Hepatocyte (in vitro differentiated cells): Measurements from ENCODE around the gene MYBPC1. TPM values are rescaled to one million over a fixed set of nuclear protein-coding genes. Genes with fewer than 3 reads are reported as not detected.
A peak's percentile ranks its signal among the peaks of the same experiment; 100 is the strongest.

Experiments
- DNase-seq: peaks from one replicate; pipeline ENCODE4 v3.0.0-alpha.2; 2016; ENCODE audit warnings: low spot score
- H2AFZ ChIP-seq: fragments of 200-600 bp; sonication (generic); 2 replicates; pipeline ENCODE4 v1.6.0; 2016; ENCODE audit warnings: antibody characterized with exemption, mild to moderate bottlenecking
- H3K27ac ChIP-seq: fragments of 200-600 bp; sonication (generic); 2 replicates; pipeline ENCODE4 v1.5.1; 2016; ENCODE audit warnings: mild to moderate bottlenecking
- H3K27me3 ChIP-seq: fragments of 200-600 bp; sonication (generic); 2 replicates; pipeline ENCODE4 v1.6.1; 2016
- H3K36me3 ChIP-seq: fragments of 200-600 bp; sonication (generic); replicated peaks from 2 replicates; pipeline ENCODE4 v1.5.1; 2016; ENCODE audit warnings: low read depth; ENCODE audit not compliant: insufficient read depth
- H3K4me1 ChIP-seq: fragments of 200-600 bp; sonication (generic); 2 replicates; pipeline ENCODE4 v1.5.1; 2016; ENCODE audit warnings: mild to moderate bottlenecking, moderate library complexity; ENCODE audit not compliant: insufficient read depth
- H3K4me2 ChIP-seq: fragments of 200-600 bp; sonication (generic); 2 replicates; pipeline ENCODE4 v1.6.0; 2016
- H3K4me3 ChIP-seq: fragments of 200-600 bp; sonication (generic); 2 replicates; pipeline ENCODE4 v1.5.1; 2016; ENCODE audit warnings: mild to moderate bottlenecking
- H3K79me2 ChIP-seq: fragments of 200-600 bp; sonication (generic); 2 replicates; pipeline ENCODE4 v1.6.0; 2017; ENCODE audit warnings: mild to moderate bottlenecking
- H3K9me2 ChIP-seq: fragments of 200-600 bp; sonication (generic); replicated peaks from 2 replicates; pipeline ENCODE4 v1.6.0; 2017; ENCODE audit warnings: mild to moderate bottlenecking; ENCODE audit not compliant: insufficient read depth
- H3K9me3 ChIP-seq: fragments of 200-600 bp; sonication (generic); 2 replicates; pipeline ENCODE4 v1.5.1; 2016; ENCODE audit warnings: low read depth, mild to moderate bottlenecking
- H4K20me1 ChIP-seq: fragments of 200-600 bp; sonication (generic); 2 replicates; pipeline ENCODE4 v1.6.0; 2016; ENCODE audit warnings: mild to moderate bottlenecking; ENCODE audit not compliant: insufficient read depth, poor library complexity, severe bottlenecking
- EZH2 ChIP-seq: fragments of 200-600 bp; sonication (generic); IDR thresholded peaks from 2 replicates; pipeline ENCODE4 v1.6.1; 2016; ENCODE audit warnings: antibody characterized with exemption, mild to moderate bottlenecking, borderline replicate concordance
- EZH2phosphoT487 ChIP-seq: fragments of 200-600 bp; sonication (generic); IDR thresholded peaks from one replicate; pipeline ENCODE4 v1.6.1; 2018; ENCODE audit warnings: antibody characterized with exemption, mild to moderate bottlenecking, low read depth, moderate library complexity; ENCODE audit not compliant: unreplicated experiment, severe bottlenecking
- WGBS: methylation state at CpG from one replicate; pipeline ENCODE4 v1.1.6; 2016; ENCODE audit warnings: low lambda C conversion rate; ENCODE audit errors: missing lambda C conversion rate; 5-methylcytosine and 5-hydroxymethylcytosine counted together
- polyA plus RNA-seq: library from polyadenylated mRNA; unstranded; fragments of >200 nt; fragmentation: Nextera tagmentation; extraction: Ambion mirVana; gene quantifications from 2 replicates; pipeline ENCODE4 v1.2.1, GENCODE V29; 2016
- total RNA-seq: library from RNA; depleted of rRNA; stranded (reverse); fragments of >200 nt; gene quantifications from 2 replicates; pipeline ENCODE4 v1.2.3, GENCODE V29; 2014
- TF ChIP-seq, protein P1 (sequence below): fragments of 200-600 bp; sonication (generic); IDR thresholded peaks from 2 replicates; pipeline ENCODE4 v1.5.1; 2016; ENCODE audit warnings: antibody characterized with exemption, mild to moderate bottlenecking; ENCODE audit not compliant: poor library complexity

Gene MYBPC1
- total and polyA plus RNA-seq, 2 experiments from 2014 or later, result 1.7 to 3.4 TPM

DNA sequence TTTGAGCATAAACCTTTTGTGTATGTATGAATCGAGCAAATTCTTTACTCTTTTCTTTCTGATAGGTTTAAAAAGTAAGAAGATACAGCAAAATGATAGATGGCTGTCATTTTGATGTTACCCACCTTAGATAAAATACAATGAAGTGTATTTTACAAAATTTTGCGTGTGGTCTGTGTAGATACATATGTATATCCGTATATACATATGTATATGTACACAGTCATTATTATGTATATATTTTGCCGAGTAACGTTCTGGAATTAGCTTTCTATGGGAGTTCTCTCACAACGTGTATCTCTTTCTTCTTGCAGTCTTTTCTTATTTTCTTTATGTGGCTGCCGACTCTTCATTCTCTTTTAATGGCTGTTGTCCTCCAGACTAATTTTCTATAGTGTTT is 70.2 kb downstream of the MYBPC1 start:
- WGBS, result 83% methylated on average over 7 of the region's 7 CpGs
- no peak for TF ChIP-seq EZH2
- TF ChIP-seq, protein P1, sequence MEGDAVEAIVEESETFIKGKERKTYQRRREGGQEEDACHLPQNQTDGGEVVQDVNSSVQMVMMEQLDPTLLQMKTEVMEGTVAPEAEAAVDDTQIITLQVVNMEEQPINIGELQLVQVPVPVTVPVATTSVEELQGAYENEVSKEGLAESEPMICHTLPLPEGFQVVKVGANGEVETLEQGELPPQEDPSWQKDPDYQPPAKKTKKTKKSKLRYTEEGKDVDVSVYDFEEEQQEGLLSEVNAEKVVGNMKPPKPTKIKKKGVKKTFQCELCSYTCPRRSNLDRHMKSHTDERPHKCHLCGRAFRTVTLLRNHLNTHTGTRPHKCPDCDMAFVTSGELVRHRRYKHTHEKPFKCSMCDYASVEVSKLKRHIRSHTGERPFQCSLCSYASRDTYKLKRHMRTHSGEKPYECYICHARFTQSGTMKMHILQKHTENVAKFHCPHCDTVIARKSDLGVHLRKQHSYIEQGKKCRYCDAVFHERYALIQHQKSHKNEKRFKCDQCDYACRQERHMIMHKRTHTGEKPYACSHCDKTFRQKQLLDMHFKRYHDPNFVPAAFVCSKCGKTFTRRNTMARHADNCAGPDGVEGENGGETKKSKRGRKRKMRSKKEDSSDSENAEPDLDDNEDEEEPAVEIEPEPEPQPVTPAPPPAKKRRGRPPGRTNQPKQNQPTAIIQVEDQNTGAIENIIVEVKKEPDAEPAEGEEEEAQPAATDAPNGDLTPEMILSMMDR, result no peak
- TF ChIP-seq EZH2phosphoT487, result no peak
- DNase-seq, result no peak
- H4K20me1 ChIP-seq, result no peaks in the 10 kb centered on the region
- H3K4me1 ChIP-seq, result no peaks in the 10 kb centered on the region
- no peak overlapping the region for H3K4me2 ChIP-seq
- no peak overlapping the region for H3K4me3 ChIP-seq
- no peaks in the 10 kb centered on the region for H3K36me3 ChIP-seq
- H3K9me2 ChIP-seq, result no peaks in the 10 kb centered on the region
- H3K9me3 ChIP-seq, result no peaks in the 10 kb centered on the region
- H3K27me3 ChIP-seq, result no peaks in the 10 kb centered on the region
- H3K79me2 ChIP-seq, result no peaks in the 10 kb centered on the region
- H3K27ac ChIP-seq, result no peak overlapping the region
- no peak overlapping the region for H2AFZ ChIP-seq

DNA sequence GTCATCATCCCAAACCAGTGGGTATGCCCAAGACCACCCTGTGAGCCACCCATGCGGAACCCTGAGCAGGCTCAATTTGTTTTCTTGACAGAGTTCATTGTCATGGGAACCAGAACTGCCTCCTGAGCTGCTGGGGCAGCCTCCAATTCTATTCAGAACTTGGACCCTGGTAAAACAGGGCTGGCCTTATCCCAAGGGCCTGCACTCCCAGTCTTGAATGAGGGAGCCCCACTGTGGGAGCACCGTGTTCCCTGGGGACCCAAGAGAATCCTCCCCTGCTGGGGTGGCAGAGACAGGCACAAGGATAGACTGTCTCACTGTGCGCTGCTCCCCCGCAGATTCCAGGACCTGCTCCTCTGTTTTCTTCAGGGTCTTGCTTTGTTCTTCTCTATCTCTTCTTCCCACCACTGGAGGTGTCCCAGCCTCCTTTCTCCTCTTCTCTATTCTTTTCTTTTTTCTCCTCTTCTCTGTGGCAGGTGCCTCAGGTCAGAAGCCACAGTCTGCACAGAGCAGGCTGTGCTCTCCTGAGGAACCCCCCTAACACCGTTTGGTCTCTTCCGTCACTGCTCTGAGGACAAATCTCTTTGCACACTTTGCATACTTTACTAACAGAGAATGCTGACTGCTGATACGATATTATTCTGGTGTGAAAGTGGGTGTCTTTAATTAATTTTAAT is 71.4 kb downstream of the MYBPC1 start:
- no peaks in the 10 kb centered on the region for H3K9me2 ChIP-seq
- H3K27ac ChIP-seq, result no peak overlapping the region
- no peaks in the 10 kb centered on the region for H3K27me3 ChIP-seq
- WGBS, result 88% methylated on average over 7 of the region's 7 CpGs
- no peak overlapping the region for H2AFZ ChIP-seq
- H3K4me3 ChIP-seq, result no peak overlapping the region
- TF ChIP-seq EZH2, result no peak
- no peaks in the 10 kb centered on the region for H4K20me1 ChIP-seq
- H3K4me1 ChIP-seq, result no peaks in the 10 kb centered on the region
- H3K79me2 ChIP-seq, result no peaks in the 10 kb centered on the region
- no peak overlapping the region for H3K4me2 ChIP-seq
- H3K9me3 ChIP-seq, result no peaks in the 10 kb centered on the region
- H3K36me3 ChIP-seq, result no peaks in the 10 kb centered on the region
- DNase-seq, result no peak

DNA sequence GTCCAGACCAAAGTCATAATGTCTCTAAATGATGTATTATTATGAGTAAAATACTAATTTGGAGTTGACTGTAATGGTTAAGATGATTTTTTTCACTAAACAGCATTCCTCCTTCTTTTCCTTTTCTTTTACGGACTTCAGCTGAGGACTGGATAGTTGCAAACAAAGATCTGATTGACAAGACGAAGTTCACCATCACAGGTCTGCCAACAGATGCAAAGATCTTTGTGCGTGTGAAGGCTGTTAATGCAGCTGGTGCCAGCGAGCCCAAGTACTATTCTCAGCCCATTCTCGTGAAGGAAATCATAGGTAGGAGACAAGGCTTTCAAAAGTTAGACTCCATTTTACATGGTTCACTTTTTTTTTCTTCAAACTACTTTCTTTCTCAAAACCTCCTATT is 72.8 kb downstream of the MYBPC1 start:
- TF ChIP-seq, protein P1, result no peak
- no peak for TF ChIP-seq EZH2
- TF ChIP-seq EZH2phosphoT487, result no peak
- no peaks in the 10 kb centered on the region for H3K27me3 ChIP-seq
- no peak overlapping the region for H3K4me2 ChIP-seq
- no peak for DNase-seq
- H4K20me1 ChIP-seq, result no peaks in the 10 kb centered on the region
- WGBS, result 83% methylated on average over 5 of the region's 5 CpGs
- no peaks in the 10 kb centered on the region for H3K4me1 ChIP-seq
- no peaks in the 10 kb centered on the region for H3K79me2 ChIP-seq
- H3K27ac ChIP-seq, result no peak overlapping the region
- no peaks in the 10 kb centered on the region for H3K36me3 ChIP-seq
- no peaks in the 10 kb centered on the region for H3K9me3 ChIP-seq
- H3K9me2 ChIP-seq, result no peaks in the 10 kb centered on the region
- H3K4me3 ChIP-seq, result no peak overlapping the region
- H2AFZ ChIP-seq, result no peak overlapping the region

DNA sequence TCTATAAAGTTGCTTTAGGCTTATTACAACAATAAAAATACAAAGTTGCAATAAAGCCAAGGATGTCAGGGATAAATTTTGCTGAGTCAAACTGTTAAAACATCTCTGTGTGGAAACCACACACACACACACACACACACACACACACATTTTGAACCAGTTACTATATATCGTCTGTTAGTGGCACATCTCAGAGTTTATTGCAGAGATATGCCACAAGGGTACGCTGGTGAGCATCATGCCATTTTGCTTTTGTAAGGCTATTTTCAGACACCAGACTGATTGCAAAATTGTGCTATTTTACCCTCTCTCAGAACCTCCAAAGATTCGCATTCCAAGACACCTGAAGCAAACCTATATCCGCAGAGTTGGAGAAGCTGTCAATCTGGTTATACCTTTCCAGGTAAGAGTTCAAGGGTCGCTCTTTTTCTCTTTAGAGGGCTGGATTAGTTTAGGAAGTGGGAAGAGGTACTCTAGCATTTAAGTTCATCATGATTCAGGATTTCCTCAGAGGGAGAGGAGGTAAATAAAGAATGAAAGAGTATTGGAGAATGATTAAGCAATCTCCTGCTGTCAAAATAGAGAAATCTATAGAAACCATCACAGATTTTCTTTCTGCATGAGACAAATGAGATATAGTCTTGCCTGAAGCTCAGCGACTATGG is 75.4 kb downstream of the MYBPC1 start:
- H3K4me3 ChIP-seq, result no peak overlapping the region
- DNase-seq, result peak; percentile 50
- H3K27me3 ChIP-seq, result no peaks in the 10 kb centered on the region
- H3K4me1 ChIP-seq, result no peaks in the 10 kb centered on the region
- peak overlapping the region; percentile 73 for H2AFZ ChIP-seq
- TF ChIP-seq EZH2phosphoT487, result no peak
- TF ChIP-seq, protein P1, result peak; percentile 47
- no peaks in the 10 kb centered on the region for H3K36me3 ChIP-seq
- WGBS, result 62% methylated on average over 6 of the region's 6 CpGs
- no peaks in the 10 kb centered on the region for H3K79me2 ChIP-seq
- no peaks in the 10 kb centered on the region for H3K9me3 ChIP-seq
- no peak overlapping the region for H3K4me2 ChIP-seq
- no peak overlapping the region for H3K27ac ChIP-seq
- no peaks in the 10 kb centered on the region for H3K9me2 ChIP-seq
- H4K20me1 ChIP-seq, result no peaks in the 10 kb centered on the region
